ENCODE results near the gene DZIP1.

- TF ChIP-seq USF1 (CRISPR knock-in tag; IDR thresholded peaks at IDR 0.05) (no peak), E2F4 (CRISPR knock-in tag; IDR thresholded peaks at IDR 0.05; ENCODE audit: borderline replicate concordance, low read depth) (no peak), JUN (CRISPR knock-in tag; IDR thresholded peaks at IDR 0.05) (no peak), CTCF (IDR thresholded peaks at IDR 0.05) (no peak), NFYB (CRISPR knock-in tag; conservative IDR thresholded peaks at IDR 0.05; ENCODE audit: low read depth) (no peak), ZNF532 (CRISPR knock-in tag; IDR thresholded peaks at IDR 0.05; ENCODE audit: borderline replicate concordance) (no peak), MAX (CRISPR knock-in tag; IDR thresholded peaks at IDR 0.05) (no peak)
Observed at GRCh38 chr13:95659500-95659899, 15.0 kb upstream of the DZIP1 start.
